Neuronal stem cell (in vitro differentiated cells): ENCODE data around the gene SLC39A11.

ENCODE experiments used
- DNase-seq: peaks from one replicate; pipeline ENCODE4 v3.0.0-alpha.2; 2013; ENCODE audit warnings: low spot score
- H2AFZ ChIP-seq: one replicate; pipeline ENCODE4 v1.6.1; 2013; ENCODE audit warnings: mild to moderate bottlenecking, low read length, inconsistent platforms
- H2AK5ac ChIP-seq: 2 replicates; pipeline ENCODE4 v1.6.1; 2013; ENCODE audit warnings: low read depth, mild to moderate bottlenecking, inconsistent platforms, low read length, moderate library complexity, mixed read lengths
- H2BK120ac ChIP-seq: 2 replicates; pipeline ENCODE4 v1.6.1; 2013; ENCODE audit warnings: low read depth, mild to moderate bottlenecking, inconsistent platforms, low read length, moderate library complexity, mixed read lengths
- H2BK12ac ChIP-seq: one replicate; pipeline ENCODE4 v1.6.1; 2013; ENCODE audit warnings: low read length, inconsistent platforms
- H2BK15ac ChIP-seq: 2 replicates; pipeline ENCODE4 v1.6.1; 2013; ENCODE audit warnings: mild to moderate bottlenecking, low read length, inconsistent platforms, mixed read lengths
- H2BK5ac ChIP-seq: one replicate; pipeline ENCODE4 v1.6.1; 2013; ENCODE audit warnings: inconsistent platforms, mild to moderate bottlenecking, low read length, moderate library complexity
- H3K14ac ChIP-seq: one replicate; pipeline ENCODE4 v1.6.1; 2013; ENCODE audit warnings: low read length, inconsistent platforms
- H3K18ac ChIP-seq: 2 replicates; pipeline ENCODE4 v1.6.1; 2013; ENCODE audit warnings: low read length, inconsistent platforms
- H3K23ac ChIP-seq: 2 replicates; pipeline ENCODE4 v1.6.1; 2013; ENCODE audit warnings: low read depth, mild to moderate bottlenecking, mixed read lengths, low read length, inconsistent platforms; ENCODE audit not compliant: poor library complexity
- H3K27ac ChIP-seq: replicated peaks from 3 replicates; pipeline ENCODE4 v1.5.1; 2013; ENCODE audit warnings: low read length, inconsistent platforms
- H3K27me3 ChIP-seq, 3 experiments: 2 replicates each; pipeline ENCODE4 v1.6.1; 2013; ENCODE audit warnings: low read length in 3 of 3, mild to moderate bottlenecking in 2 of 3, inconsistent platforms in 1 of 3, low read depth in 1 of 3, mixed read lengths in 1 of 3, moderate library complexity in 1 of 3; ENCODE audit not compliant: control insufficient read depth in 3 of 3, insufficient read depth in 3 of 3
- H3K36me3 ChIP-seq, 2 donors: replicated peaks in 1 of 2; 2 replicates each; pipeline ENCODE4 v1.6.1; 2013; ENCODE audit warnings: low read length in 2 of 2; ENCODE audit not compliant: control insufficient read depth in 2 of 2, insufficient read depth in 2 of 2
- H3K4ac ChIP-seq: 2 replicates; pipeline ENCODE4 v1.6.1; 2013; ENCODE audit warnings: inconsistent platforms, mild to moderate bottlenecking, low read length, moderate library complexity
- H3K4me1 ChIP-seq, 2 donors: 1 replicate in 1 of 2; 2 replicates in 1 of 2; pipeline ENCODE4 v1.6.1; 2013; ENCODE audit warnings: low read length in 2 of 2, low read depth in 1 of 2; ENCODE audit not compliant: control insufficient read depth in 2 of 2, insufficient read depth in 1 of 2
- H3K4me2 ChIP-seq: one replicate; pipeline ENCODE4 v1.6.1; 2013; ENCODE audit warnings: mild to moderate bottlenecking, low read length, inconsistent platforms; ENCODE audit not compliant: insufficient read depth, poor library complexity, severe bottlenecking
- H3K4me3 ChIP-seq, 2 donors: 2 replicates each; pipeline ENCODE4 v1.5.1; 2013; ENCODE audit warnings: low read length in 2 of 2, mild to moderate bottlenecking in 2 of 2, inconsistent platforms in 1 of 2, moderate library complexity in 1 of 2
- H3K79me1 ChIP-seq: one replicate; pipeline ENCODE4 v1.6.1; 2013; ENCODE audit warnings: low read depth, mild to moderate bottlenecking, inconsistent platforms, low read length, moderate library complexity
- H3K9ac ChIP-seq: one replicate; pipeline ENCODE4 v1.6.1; 2013; ENCODE audit warnings: mild to moderate bottlenecking, low read depth, low read length, inconsistent platforms; ENCODE audit not compliant: poor library complexity
- H3K9me3 ChIP-seq, 2 donors: replicated peaks in 1 of 2; 2 replicates each; pipeline versions ENCODE3 to v1.6.1; 2013; ENCODE audit warnings: low read length in 2 of 2, mild to moderate bottlenecking in 2 of 2, inconsistent platforms in 1 of 2, low read depth in 1 of 2, mixed read lengths in 1 of 2, moderate library complexity in 1 of 2; ENCODE audit not compliant: control insufficient read depth in 2 of 2, insufficient read depth in 1 of 2
- H4K8ac ChIP-seq: one replicate; pipeline ENCODE4 v1.6.1; 2013; ENCODE audit warnings: low read depth, mild to moderate bottlenecking, inconsistent platforms, low read length, moderate library complexity
- H4K91ac ChIP-seq: one replicate; pipeline ENCODE4 v1.6.1; 2013; ENCODE audit warnings: low read length, low read depth, mild to moderate bottlenecking, inconsistent platforms; ENCODE audit not compliant: poor library complexity
- WGBS, 2 donors: extraction: QIAGEN DNeasy Blood & Tissue Kit; methylation state at CpG; one replicate each; pipeline ENCODE4 v1.1.7; 2013; ENCODE audit warnings: missing lambda C conversion rate in 2 of 2, mixed read lengths in 1 of 2; ENCODE audit not compliant: insufficient read length in 2 of 2, insufficient replicate concordance in 1 of 2; ENCODE audit errors: extremely low coverage in 2 of 2; 5-methylcytosine and 5-hydroxymethylcytosine counted together

SLC39A11 gene

GRCh38 chr17:72700226-72700625, 392.3 kb downstream of the SLC39A11 start:
- no peak overlapping the region for H2BK5ac ChIP-seq
- H2BK120ac ChIP-seq = no peak overlapping the region
- no peak overlapping the region for H2BK12ac ChIP-seq
- no peak overlapping the region for H2AFZ ChIP-seq
- H3K4me3 ChIP-seq = no peak overlapping the region
- H3K23ac ChIP-seq = no peak overlapping the region
- no CpG with 5 or more reads among the region's 3 CpGs for WGBS, 2 donors
- H3K36me3 ChIP-seq = no peaks in the 10 kb centered on the region
- no peaks in the 10 kb centered on the region for H3K79me1 ChIP-seq
- DNase-seq = no peak
- no peak overlapping the region for H3K4ac ChIP-seq
- H3K4me1 ChIP-seq = peaks cover 0 to under 1% of the 10 kb centered on the region in 2 donors
- H3K4me2 ChIP-seq = no peak overlapping the region
- no peak overlapping the region for H4K91ac ChIP-seq
- peaks cover 0 to 8% of the 10 kb centered on the region in 2 donors for H3K9me3 ChIP-seq
- no peak overlapping the region for H3K27ac ChIP-seq
- H3K14ac ChIP-seq = no peak overlapping the region
- no peak overlapping the region for H2AK5ac ChIP-seq
- H4K8ac ChIP-seq = no peak overlapping the region
- no peaks in the 10 kb centered on the region for H3K27me3 ChIP-seq
- H3K18ac ChIP-seq = no peak overlapping the region
- H2BK15ac ChIP-seq = no peak overlapping the region
- no peak overlapping the region for H3K9ac ChIP-seq

GRCh38 chr17:72699545-72699944, 392.9 kb downstream of the SLC39A11 start:
- Histone ChIP-seq H3K4me2 (no peak overlapping the region), H3K4me3 (no peak overlapping the region), H3K27me3 (no peaks in the 10 kb centered on the region), H3K9me3 (peaks cover 0 to 8% of the 10 kb centered on the region in 2 donors), H2BK12ac (no peak overlapping the region), H4K91ac (no peak overlapping the region), H4K8ac (no peak overlapping the region), H2AK5ac (peak overlapping the region; percentile 16), H3K36me3 (no peaks in the 10 kb centered on the region), H3K23ac (no peak overlapping the region), H2BK5ac (no peak overlapping the region), H3K18ac (no peak overlapping the region), H2BK15ac (no peak overlapping the region), H3K4ac (no peak overlapping the region), H2AFZ (no peak overlapping the region), H2BK120ac (no peak overlapping the region), H3K4me1 (peaks cover 0 to 3% of the 10 kb centered on the region in 2 donors), H3K27ac (no peak overlapping the region), H3K9ac (no peak overlapping the region), H3K79me1 (no peaks in the 10 kb centered on the region), H3K14ac (no peak overlapping the region)
- DNase-seq = no peak
- WGBS, 2 donors = no CpG with 5 or more reads among the region's 4 CpGs

DNA sequence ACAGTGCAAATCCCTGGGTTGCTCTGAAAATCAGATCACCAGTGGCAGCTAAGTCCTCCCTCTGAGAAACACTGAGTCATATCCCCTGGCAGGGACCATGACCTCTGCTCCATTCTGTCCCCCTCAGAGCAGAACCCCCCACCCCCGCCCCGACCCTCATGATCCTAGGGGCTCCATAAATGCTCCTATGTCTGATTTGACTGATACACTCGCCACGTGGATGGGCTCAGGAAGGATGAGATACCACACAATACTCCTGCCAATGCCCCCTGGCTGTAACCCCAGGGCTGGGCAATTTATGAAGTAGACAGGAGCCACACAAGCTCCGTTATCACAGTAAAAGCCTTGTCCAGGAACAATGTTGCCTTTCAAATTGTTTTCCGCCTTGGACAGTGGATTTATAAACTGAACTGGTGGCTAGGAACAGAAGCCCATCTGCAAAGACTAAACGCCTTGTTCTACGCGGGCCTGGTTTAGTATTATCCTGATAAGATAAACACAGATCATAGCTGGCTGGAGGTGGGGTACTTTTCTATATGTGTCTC, 394.8 kb downstream of the SLC39A11 start:
- Histone ChIP-seq H2BK5ac (no peak overlapping the region), H3K9ac (no peak overlapping the region), H3K27ac (no peak overlapping the region), H3K14ac (no peak overlapping the region), H3K23ac (no peak overlapping the region), H3K4me3 (no peak overlapping the region), H3K79me1 (no peaks in the 10 kb centered on the region), H4K91ac (no peak overlapping the region), H4K8ac (no peak overlapping the region), H2BK120ac (no peak overlapping the region), H3K36me3 (no peaks in the 10 kb centered on the region), H3K4ac (no peak overlapping the region), H3K27me3 (no peaks in the 10 kb centered on the region), H2AK5ac (no peak overlapping the region), H2BK15ac (no peak overlapping the region), H3K4me2 (no peak overlapping the region), H3K18ac (no peak overlapping the region), H3K9me3 (peaks cover 0 to 8% of the 10 kb centered on the region in 2 donors), H2BK12ac (no peak overlapping the region), H3K4me1 (peaks cover 0 to 3% of the 10 kb centered on the region in 2 donors), H2AFZ (no peak overlapping the region)
- WGBS, 2 donors = no CpG with 5 or more reads among the region's 9 CpGs
- no peak for DNase-seq

- no peak overlapping the region for H3K4ac ChIP-seq
- H3K23ac ChIP-seq = no peak overlapping the region
- H2BK12ac ChIP-seq = no peak overlapping the region
- peaks cover 0 to 3% of the 10 kb centered on the region in 2 donors for H3K4me1 ChIP-seq
- DNase-seq = no peak
- H4K8ac ChIP-seq = no peak overlapping the region
- no peak overlapping the region for H2BK15ac ChIP-seq
- H3K36me3 ChIP-seq = no peaks in the 10 kb centered on the region
- peaks cover 0 to 8% of the 10 kb centered on the region in 2 donors for H3K9me3 ChIP-seq
- H3K4me2 ChIP-seq = no peak overlapping the region
- no CpG with 5 or more reads among the region's 8 CpGs for WGBS, 2 donors
- no peak overlapping the region for H2BK5ac ChIP-seq
- no peak overlapping the region for H2AFZ ChIP-seq
- no peak overlapping the region for H4K91ac ChIP-seq
- H2BK120ac ChIP-seq = no peak overlapping the region
- no peak overlapping the region for H3K9ac ChIP-seq
- no peaks in the 10 kb centered on the region for H3K27me3 ChIP-seq
- no peak overlapping the region for H3K18ac ChIP-seq
- H3K27ac ChIP-seq = no peak overlapping the region
- H3K14ac ChIP-seq = no peak overlapping the region
- no peaks in the 10 kb centered on the region for H3K79me1 ChIP-seq
- no peak overlapping the region for H2AK5ac ChIP-seq
- no peak overlapping the region for H3K4me3 ChIP-seq
These were observed 395.8 kb downstream of the SLC39A11 start for GRCh38 chr17:72696721-72697120.
